ENCODE data around the gene TRAIP. TPM values are rescaled to one million over a fixed set of nuclear protein-coding genes. Genes with fewer than 3 reads are reported as not detected.
A peak's percentile ranks its signal among the peaks of the same experiment; 100 is the strongest.

Gene TRAIP
- total RNA-seq, 4 donors from 2014 or later: 1.5 to 17.4 (median 4.0) TPM

GRCh38 chr3:49855662-49856061 is 702 bp downstream of the TRAIP start:
- TF ChIP-seq POLR2A (IDR thresholded peaks at IDR 0.05): no peak
- no peak for TF ChIP-seq CTCF (IDR thresholded peaks at IDR 0.05)
- H3K36me3 ChIP-seq: no peaks in the 10 kb centered on the region
- H3K9me3 ChIP-seq: no peaks in the 10 kb centered on the region
- H3K4me3 ChIP-seq: peak overlapping the region in 1 of 2 donors; percentile 58
- peaks cover 0 to 4% of the 10 kb centered on the region in 2 donors for H3K4me1 ChIP-seq
- H3K27ac ChIP-seq: no peak overlapping the region
- DNase-seq: no peak
- intact Hi-C loops (cut with DNase I; ENCODE audit: low total_unique reads): no loop called here
- no peaks in the 10 kb centered on the region for H3K27me3 ChIP-seq

GRCh38 chr3:49845694-49846093 is 10.7 kb downstream of the TRAIP start:
- no peak overlapping the region for H3K27ac ChIP-seq
- intact Hi-C loops (cut with DNase I; ENCODE audit: low total_unique reads): no loop called here
- H3K4me3 ChIP-seq: no peak overlapping the region
- TF ChIP-seq POLR2A (IDR thresholded peaks at IDR 0.05): no peak
- no peak for TF ChIP-seq CTCF (IDR thresholded peaks at IDR 0.05)
- no peaks in the 10 kb centered on the region for H3K27me3 ChIP-seq
- no peaks in the 10 kb centered on the region for H3K4me1 ChIP-seq
- H3K9me3 ChIP-seq: no peaks in the 10 kb centered on the region
- DNase-seq: no peak
- no peaks in the 10 kb centered on the region for H3K36me3 ChIP-seq

DNA sequence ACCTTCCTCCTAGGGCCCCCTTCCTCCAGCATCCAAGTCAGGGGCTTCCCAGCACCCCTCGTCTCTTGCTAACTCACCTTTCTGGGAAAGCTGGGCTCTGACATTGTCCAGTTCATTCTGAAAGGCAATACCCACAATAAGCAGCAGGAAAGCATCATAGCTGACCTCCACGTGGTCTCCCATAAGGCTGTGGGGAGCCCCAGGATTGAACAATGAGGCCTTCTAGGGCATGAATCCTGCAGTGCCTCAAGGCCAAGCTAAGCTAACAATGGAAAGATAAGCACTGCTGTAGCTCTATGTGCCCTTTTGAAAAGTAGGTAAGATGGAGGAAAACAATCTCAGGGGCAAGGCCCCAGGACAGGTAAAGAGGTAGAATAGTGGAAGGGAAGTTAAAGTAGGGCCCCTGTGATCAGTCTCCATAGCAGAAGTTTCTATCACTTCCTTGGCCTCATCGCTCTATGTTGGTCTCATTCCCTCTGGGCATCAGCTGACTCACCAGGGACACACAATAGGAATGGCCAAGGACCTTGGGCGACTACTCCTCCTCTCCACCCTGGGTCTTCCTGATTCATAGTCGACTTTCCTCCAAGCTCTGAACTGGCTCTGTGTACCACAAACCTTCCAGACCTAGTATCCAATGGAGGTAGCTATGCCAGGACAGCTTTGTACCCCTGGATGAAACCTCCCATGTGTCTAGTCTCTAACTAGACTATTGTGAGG is 11.7 kb downstream of the TRAIP start:
- no peak for DNase-seq
- Histone ChIP-seq H3K9me3 (no peaks in the 10 kb centered on the region), H3K36me3 (no peaks in the 10 kb centered on the region), H3K27ac (no peak overlapping the region), H3K27me3 (no peaks in the 10 kb centered on the region), H3K4me1 (no peaks in the 10 kb centered on the region), H3K4me3 (no peak overlapping the region)
- intact Hi-C loops (cut with DNase I; ENCODE audit: low total_unique reads): no loop called here
- TF ChIP-seq POLR2A (IDR thresholded peaks at IDR 0.05) (no peak), CTCF (IDR thresholded peaks at IDR 0.05) (no peak)

GRCh38 chr3:49842843-49843517 is 13.4 kb downstream of the TRAIP start:
- H3K4me3 ChIP-seq: no peak overlapping the region
- H3K9me3 ChIP-seq: no peaks in the 10 kb centered on the region
- TF ChIP-seq POLR2A (IDR thresholded peaks at IDR 0.05): no peak
- no peak for TF ChIP-seq CTCF (IDR thresholded peaks at IDR 0.05)
- DNase-seq: no peak
- no peaks in the 10 kb centered on the region for H3K27me3 ChIP-seq
- no peaks in the 10 kb centered on the region for H3K4me1 ChIP-seq
- intact Hi-C loops (cut with DNase I; ENCODE audit: low total_unique reads): no loop called here
- no peaks in the 10 kb centered on the region for H3K36me3 ChIP-seq
- no peak overlapping the region for H3K27ac ChIP-seq

DNA sequence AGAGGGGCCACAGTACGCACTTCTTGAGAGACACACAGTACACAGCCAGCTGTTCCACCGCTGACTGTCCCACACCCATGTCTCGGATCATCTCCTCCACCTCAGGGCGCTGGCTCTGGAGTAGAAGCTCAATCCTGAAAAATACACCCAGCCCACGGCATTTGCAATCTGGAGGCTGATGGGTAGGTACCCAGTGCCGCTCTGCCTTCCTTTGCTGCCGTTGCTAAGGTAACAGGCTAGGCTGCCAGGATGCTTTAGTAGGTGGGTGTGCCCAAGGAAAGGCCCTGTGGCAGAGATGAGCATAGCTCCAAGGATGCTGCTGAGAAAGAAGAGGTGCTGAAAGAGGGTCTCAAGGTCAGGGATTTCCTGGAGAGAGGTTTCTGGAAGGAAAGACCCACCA is 14.6 kb downstream of the TRAIP start:
- Histone ChIP-seq H3K4me1 (no peaks in the 10 kb centered on the region), H3K27me3 (no peaks in the 10 kb centered on the region), H3K9me3 (no peaks in the 10 kb centered on the region), H3K4me3 (no peak overlapping the region), H3K36me3 (no peaks in the 10 kb centered on the region), H3K27ac (no peak overlapping the region)
- no peak for DNase-seq
- intact Hi-C loops (cut with DNase I; ENCODE audit: low total_unique reads): no loop called here
- TF ChIP-seq POLR2A (IDR thresholded peaks at IDR 0.05): no peak
- no peak for TF ChIP-seq CTCF (IDR thresholded peaks at IDR 0.05)
